DOHH2 (cell line): ENCODE measurements around the gene ZNF385D.

Source experiments
- H3F3A ChIP-seq: fragments of 200-600 bp; sonication (generic), shearing (Covaris generic); 2 replicates; pipeline ENCODE4 v1.6.0; 2016; ENCODE audit warnings: antibody characterized with exemption, mild to moderate bottlenecking; ENCODE audit not compliant: control insufficient read depth, insufficient read depth
- H3K27ac ChIP-seq: fragments of 200-600 bp; sonication (generic); 2 replicates; pipeline ENCODE4 v1.5.1; 2014; ENCODE audit warnings: low read depth, mild to moderate bottlenecking, low read length, moderate library complexity
- H3K27me3 ChIP-seq: fragments of 200-600 bp; sonication (generic); 2 replicates; pipeline ENCODE4 v1.6.1; 2014; ENCODE audit warnings: mild to moderate bottlenecking, low read length, mixed read lengths; ENCODE audit not compliant: control insufficient read depth
- H3K36me3 ChIP-seq: fragments of 200-600 bp; sonication (generic); 2 replicates; pipeline ENCODE4 v1.6.1; 2014; ENCODE audit warnings: mild to moderate bottlenecking, low read length, moderate library complexity, mixed read lengths; ENCODE audit not compliant: control insufficient read depth
- H3K4me1 ChIP-seq: fragments of 200-600 bp; sonication (generic); 2 replicates; pipeline ENCODE4 v1.6.1; 2014; ENCODE audit warnings: mild to moderate bottlenecking, low read length, mixed read lengths; ENCODE audit not compliant: control insufficient read depth
- H3K4me2 ChIP-seq: fragments of 200-600 bp; sonication (generic); 2 replicates; pipeline ENCODE4 v1.6.0; 2014; ENCODE audit warnings: mild to moderate bottlenecking, low read length, moderate library complexity
- H3K4me3 ChIP-seq: fragments of 200-600 bp; sonication (generic); 2 replicates; pipeline ENCODE4 v1.5.1; 2014; ENCODE audit warnings: mild to moderate bottlenecking, low read length, mixed read lengths
- H3K79me2 ChIP-seq: fragments of 200-600 bp; sonication (generic); 2 replicates; pipeline ENCODE4 v1.6.1; 2014; ENCODE audit warnings: mild to moderate bottlenecking, low read length, mixed read lengths; ENCODE audit not compliant: control insufficient read depth
- H3K9me2 ChIP-seq: fragments of 200-600 bp; sonication (generic); replicated peaks from 2 replicates; pipeline ENCODE4 v1.6.1; 2014; ENCODE audit warnings: mild to moderate bottlenecking, low read length, mixed read lengths; ENCODE audit not compliant: control insufficient read depth
- H3K9me3 ChIP-seq: fragments of 200-600 bp; sonication (generic); 2 replicates; pipeline ENCODE4 v1.6.1; 2014; ENCODE audit warnings: antibody characterized with exemption, low read length, mixed read lengths; ENCODE audit not compliant: control insufficient read depth, insufficient read depth
- H4K20me1 ChIP-seq: fragments of 200-600 bp; sonication (generic); 2 replicates; pipeline ENCODE4 v1.6.0; 2014; ENCODE audit warnings: low read depth, mild to moderate bottlenecking, antibody characterized with exemption, low read length, moderate library complexity; ENCODE audit not compliant: control insufficient read depth, insufficient read depth
- EZH2phosphoT487 ChIP-seq: fragments of 200-600 bp; sonication (generic); IDR thresholded peaks from 2 replicates; pipeline ENCODE4 v1.6.1; 2017; ENCODE audit warnings: borderline replicate concordance, mild to moderate bottlenecking, antibody characterized with exemption, low read length, moderate library complexity, mixed read lengths
- TF ChIP-seq, protein P1 (sequence below): fragments of 200-600 bp; sonication (generic); IDR thresholded peaks from one replicate; pipeline ENCODE4 v1.5.1; 2014; ENCODE audit warnings: antibody characterized with exemption, mild to moderate bottlenecking, low read depth, low read length; ENCODE audit not compliant: poor library complexity, severe bottlenecking

Gene ZNF385D

DNA sequence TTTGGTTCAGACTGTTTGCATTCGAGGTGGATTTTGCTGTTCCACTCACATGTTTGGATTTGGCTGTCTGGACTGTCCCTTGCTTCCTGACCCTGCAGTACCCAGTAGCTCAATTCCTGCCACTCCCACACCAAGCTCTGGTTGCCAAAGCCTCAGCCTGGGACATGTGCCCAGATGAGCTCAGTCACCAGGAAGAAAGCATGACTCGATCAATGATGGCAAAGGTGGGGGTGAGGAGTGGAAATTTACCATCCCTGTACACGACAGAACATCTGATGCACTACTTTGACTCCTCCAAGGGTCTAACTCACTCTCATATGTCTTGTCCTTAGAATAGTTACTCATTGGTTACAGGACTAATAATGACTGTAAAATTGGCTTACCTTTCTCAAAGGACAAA lies 45.2 kb downstream of the ZNF385D start:
- H3K4me3 ChIP-seq = no peak overlapping the region
- no peaks in the 10 kb centered on the region for H3F3A ChIP-seq
- H3K4me2 ChIP-seq = no peak overlapping the region
- no peak overlapping the region for H3K27ac ChIP-seq
- H3K9me3 ChIP-seq = no peaks in the 10 kb centered on the region; the same call in 1 of the 2 replicates
- H4K20me1 ChIP-seq = no peaks in the 10 kb centered on the region
- no peaks in the 10 kb centered on the region for H3K79me2 ChIP-seq
- H3K4me1 ChIP-seq = no peaks in the 10 kb centered on the region
- H3K27me3 ChIP-seq = no peaks in the 10 kb centered on the region
- no peak for TF ChIP-seq EZH2phosphoT487
- TF ChIP-seq, protein P1, sequence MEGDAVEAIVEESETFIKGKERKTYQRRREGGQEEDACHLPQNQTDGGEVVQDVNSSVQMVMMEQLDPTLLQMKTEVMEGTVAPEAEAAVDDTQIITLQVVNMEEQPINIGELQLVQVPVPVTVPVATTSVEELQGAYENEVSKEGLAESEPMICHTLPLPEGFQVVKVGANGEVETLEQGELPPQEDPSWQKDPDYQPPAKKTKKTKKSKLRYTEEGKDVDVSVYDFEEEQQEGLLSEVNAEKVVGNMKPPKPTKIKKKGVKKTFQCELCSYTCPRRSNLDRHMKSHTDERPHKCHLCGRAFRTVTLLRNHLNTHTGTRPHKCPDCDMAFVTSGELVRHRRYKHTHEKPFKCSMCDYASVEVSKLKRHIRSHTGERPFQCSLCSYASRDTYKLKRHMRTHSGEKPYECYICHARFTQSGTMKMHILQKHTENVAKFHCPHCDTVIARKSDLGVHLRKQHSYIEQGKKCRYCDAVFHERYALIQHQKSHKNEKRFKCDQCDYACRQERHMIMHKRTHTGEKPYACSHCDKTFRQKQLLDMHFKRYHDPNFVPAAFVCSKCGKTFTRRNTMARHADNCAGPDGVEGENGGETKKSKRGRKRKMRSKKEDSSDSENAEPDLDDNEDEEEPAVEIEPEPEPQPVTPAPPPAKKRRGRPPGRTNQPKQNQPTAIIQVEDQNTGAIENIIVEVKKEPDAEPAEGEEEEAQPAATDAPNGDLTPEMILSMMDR = no peak
- H3K9me2 ChIP-seq = no peaks in the 10 kb centered on the region
- H3K36me3 ChIP-seq = no peaks in the 10 kb centered on the region

DNA sequence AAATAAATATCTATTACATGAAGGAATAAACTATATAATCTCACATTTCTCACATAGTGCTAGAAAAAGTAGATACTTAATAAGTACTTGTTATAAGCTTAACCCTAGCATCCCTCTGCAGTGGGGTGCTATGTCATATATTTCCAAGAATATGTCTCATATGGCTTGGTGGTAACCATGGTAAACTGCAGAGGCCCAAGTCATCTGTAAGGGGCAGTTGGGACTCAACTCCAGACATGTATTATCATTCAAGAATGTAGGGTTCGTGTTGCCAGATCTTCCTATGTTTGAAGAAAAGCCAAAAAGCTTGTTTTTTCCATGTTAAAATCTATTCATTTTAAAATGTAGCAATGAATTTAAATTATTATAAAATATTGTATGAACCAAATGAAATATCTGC lies 46.2 kb downstream of the ZNF385D start:
- Histone ChIP-seq H3K9me2 (no peaks in the 10 kb centered on the region), H3K27ac (no peak overlapping the region), H3K4me1 (no peaks in the 10 kb centered on the region), H3K9me3 (no peaks in the 10 kb centered on the region; the same call in 1 of the 2 replicates), H4K20me1 (no peaks in the 10 kb centered on the region), H3K36me3 (no peaks in the 10 kb centered on the region), H3K79me2 (no peaks in the 10 kb centered on the region), H3F3A (no peaks in the 10 kb centered on the region), H3K4me3 (no peak overlapping the region), H3K27me3 (no peaks in the 10 kb centered on the region), H3K4me2 (no peak overlapping the region)
- TF ChIP-seq, protein P1 = no peak
- TF ChIP-seq EZH2phosphoT487 = no peak

DNA sequence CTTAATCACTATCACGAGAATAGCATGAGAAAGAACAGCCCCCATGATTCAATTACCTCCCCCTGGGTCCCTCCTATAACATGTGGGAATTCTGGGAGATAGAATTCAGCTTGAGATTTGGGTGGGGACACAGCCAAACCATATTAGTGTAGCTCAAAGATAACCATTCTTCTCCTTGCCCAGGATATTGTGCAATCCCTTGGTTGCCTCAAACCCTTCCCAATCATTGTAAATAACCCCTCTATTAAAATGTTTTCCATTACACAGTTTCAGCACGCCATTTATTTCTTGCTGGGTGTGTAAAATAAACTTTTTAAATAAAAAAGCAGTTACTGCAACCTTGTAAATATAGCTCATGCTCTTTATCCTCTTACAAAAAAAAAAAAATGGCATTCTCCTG lies 47.7 kb downstream of the ZNF385D start:
- no peaks in the 10 kb centered on the region for H3K4me1 ChIP-seq
- no peak overlapping the region for H3K4me3 ChIP-seq
- H3F3A ChIP-seq = no peaks in the 10 kb centered on the region
- no peaks in the 10 kb centered on the region for H3K36me3 ChIP-seq
- H3K9me3 ChIP-seq = no peaks in the 10 kb centered on the region; the same call in 1 of the 2 replicates
- H3K27ac ChIP-seq = no peak overlapping the region
- no peak overlapping the region for H3K4me2 ChIP-seq
- H3K27me3 ChIP-seq = no peaks in the 10 kb centered on the region
- no peaks in the 10 kb centered on the region for H4K20me1 ChIP-seq
- TF ChIP-seq, protein P1 = no peak
- no peak for TF ChIP-seq EZH2phosphoT487
- H3K9me2 ChIP-seq = no peaks in the 10 kb centered on the region
- no peaks in the 10 kb centered on the region for H3K79me2 ChIP-seq

DNA sequence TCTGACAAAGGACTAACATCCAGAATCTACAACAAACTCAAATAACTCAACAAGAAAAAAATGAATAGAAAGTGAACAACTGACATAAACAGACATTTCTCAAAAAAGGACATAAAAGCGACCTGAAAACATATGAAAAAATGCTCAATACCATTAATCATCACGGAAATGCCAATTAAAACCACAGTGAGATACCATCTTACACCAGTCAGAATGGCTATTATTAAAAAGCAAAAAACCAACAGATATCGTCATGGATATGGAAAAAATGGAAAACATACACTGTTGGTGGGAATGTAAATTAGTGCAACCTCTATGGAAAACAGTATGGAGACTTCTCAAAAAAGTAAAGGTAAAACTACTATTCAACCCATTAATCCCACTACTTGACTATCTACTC lies 53.3 kb downstream of the ZNF385D start:
- Histone ChIP-seq H3K4me1 (no peaks in the 10 kb centered on the region), H3K27me3 (no peaks in the 10 kb centered on the region), H3K9me2 (no peaks in the 10 kb centered on the region), H3K79me2 (no peaks in the 10 kb centered on the region), H3F3A (no peaks in the 10 kb centered on the region), H3K36me3 (no peaks in the 10 kb centered on the region), H3K9me3 (no peaks in the 10 kb centered on the region; the same call in 1 of the 2 replicates), H3K4me3 (no peak overlapping the region), H3K27ac (no peak overlapping the region), H4K20me1 (no peaks in the 10 kb centered on the region), H3K4me2 (no peak overlapping the region)
- TF ChIP-seq, protein P1 = no peak
- TF ChIP-seq EZH2phosphoT487 = no peak
